GM12878 (cell line): ENCODE results near the gene ZNF429. TPM values are rescaled to one million over a fixed set of nuclear protein-coding genes. Genes with fewer than 3 reads are reported as not detected.

Experiments
- ATAC-seq: fragments of 200-7000 bp; cut with Tn5 transposase; 3 replicates; pipeline ENCODE4 v1.9.1; 2020; ENCODE audit warnings: mild to moderate bottlenecking, moderate library complexity
- BruUV-seq: library from RNA; stranded (reverse); fragments of 400-500 nt; replicated peaks from 2 replicates; lab custom pipeline; 2021; lab: Mats Ljungman, UMichigan
- CTCF ChIA-PET: fragments of 300-600 bp; sonication (Branson Sonifier 250); formaldehyde crosslinking; extraction: SDS; loops from one replicate; lab custom pipeline; 2021; ENCODE audit warnings: inconsistent platforms; lab: Yijun Ruan, JAX
- POLR2A ChIA-PET: fragments of 350-600 bp; formaldehyde crosslinking; extraction: SDS; loops from one replicate; lab custom pipeline; 2021; ENCODE audit warnings: inconsistent platforms; lab: Charles Lee
- RAD21 ChIA-PET: fragments of 300-600 bp; sonication (Branson Sonifier 250); formaldehyde crosslinking; loops from one replicate; lab custom pipeline; 2023; ENCODE audit warnings: antibody characterized with exemption; ENCODE audit not compliant: unreplicated experiment; lab: Charles Lee
- SMC1A ChIA-PET: fragments of 300-600 bp; sonication (Branson Sonifier 250); formaldehyde crosslinking; loops from one replicate; lab custom pipeline; 2023; ENCODE audit not compliant: unreplicated experiment, uncharacterized antibody; lab: Charles Lee
- DNase-seq: peaks from one replicate; pipeline ENCODE4 v3.0.0-alpha.2; 2011; ENCODE audit warnings: low read depth, low spot score
- FAIRE-seq: peaks from 3 replicates; lab custom pipeline; 2011; peaks lifted over from hg19 to GRCh38; lab: Jason Lieb, UNC
- H2AFZ ChIP-seq: 2 replicates; pipeline ENCODE4 v1.6.0; 2011; ENCODE audit warnings: low read depth, low read length, control low read depth; ENCODE audit not compliant: control insufficient read depth
- H3K27ac ChIP-seq: 2 replicates; pipeline ENCODE4 v1.5.1; 2011; ENCODE audit warnings: control low read depth; ENCODE audit not compliant: control insufficient read depth, insufficient read depth
- H3K27me3 ChIP-seq, 2 experiments: replicated peaks in 1 of 2; 2 replicates each; pipeline versions ENCODE4 v1.6.0 to v1.6.1; 2011; ENCODE audit warnings: low read length in 1 of 2; ENCODE audit not compliant: control insufficient read depth in 2 of 2, insufficient read depth in 2 of 2
- H3K36me3 ChIP-seq, 2 experiments: 2 replicates each; pipeline ENCODE4 v1.5.1; 2011; ENCODE audit warnings: low read length in 1 of 2; ENCODE audit not compliant: control insufficient read depth in 2 of 2, insufficient read depth in 2 of 2
- H3K4me1 ChIP-seq: 2 replicates; pipeline ENCODE4 v1.6.1; 2011; ENCODE audit warnings: mild to moderate bottlenecking, low read length, moderate library complexity, mixed read lengths; ENCODE audit not compliant: control insufficient read depth, insufficient read depth
- H3K4me2 ChIP-seq: 2 replicates; pipeline ENCODE4 v1.6.0; 2011; ENCODE audit warnings: control low read depth; ENCODE audit not compliant: control insufficient read depth, insufficient read depth
- H3K4me3 ChIP-seq: fragments of 200-600 bp; sonication (generic); 2 replicates; pipeline ENCODE4 v1.5.1; 2016
- H3K79me2 ChIP-seq: 2 replicates; pipeline ENCODE4 v1.6.0; 2011; ENCODE audit warnings: low read length; ENCODE audit not compliant: control insufficient read depth, insufficient read depth
- H3K9ac ChIP-seq: 2 replicates; pipeline ENCODE4 v1.8.0; 2011; ENCODE audit warnings: low read length, control low read depth, mixed read lengths; ENCODE audit not compliant: control insufficient read depth, insufficient read depth
- H3K9me3 ChIP-seq: replicated peaks from 3 replicates; pipeline ENCODE4 v1.5.1; 2011; ENCODE audit warnings: mild to moderate bottlenecking, low read length; ENCODE audit not compliant: control insufficient read depth, insufficient read depth
- H4K20me1 ChIP-seq: 2 replicates; pipeline ENCODE4 v1.6.0; 2011; ENCODE audit not compliant: control insufficient read depth, insufficient read depth
- CBX5 ChIP-seq: sonication (generic); IDR thresholded peaks from 2 replicates; pipeline ENCODE4 v1.6.1; 2016; ENCODE audit warnings: low read depth, moderate library complexity, mild to moderate bottlenecking, inconsistent platforms
- FOXM1 ChIP-seq: IDR thresholded peaks from 2 replicates; pipeline ENCODE4 v1.6.1; 2012; ENCODE audit warnings: low read depth, mild to moderate bottlenecking, inconsistent platforms, low read length, moderate library complexity
- IRF4 ChIP-seq: IDR thresholded peaks from 2 replicates; pipeline ENCODE4 v1.6.1; 2011; ENCODE audit warnings: low read depth, low read length
- LARP7 ChIP-seq: fragments of 450-650 bp; IDR thresholded peaks from 2 replicates; pipeline ENCODE4 v1.6.1; 2017; ENCODE audit warnings: mild to moderate bottlenecking
- MYC ChIP-seq: IDR thresholded peaks from 2 replicates; pipeline ENCODE4 v1.6.1; 2011; ENCODE audit warnings: mild to moderate bottlenecking, low read length, moderate library complexity, inconsistent platforms; ENCODE audit not compliant: insufficient read depth, insufficient replicate concordance, insufficient read length, severe bottlenecking
- NR2F1 ChIP-seq: fragments of 450-650 bp; conservative IDR thresholded peaks from 2 replicates; pipeline ENCODE4 v1.6.1; 2017; ENCODE audit warnings: mild to moderate bottlenecking
- RB1 ChIP-seq: fragments of 450-650 bp; formaldehyde crosslinking; IDR thresholded peaks from 2 replicates; pipeline ENCODE4 v1.6.1; 2017; ENCODE audit warnings: mild to moderate bottlenecking, borderline replicate concordance
- REST ChIP-seq: IDR thresholded peaks from 2 replicates; pipeline ENCODE4 v1.6.1; 2012; ENCODE audit warnings: mild to moderate bottlenecking, low read depth, low read length
- RFX5 ChIP-seq: IDR thresholded peaks from 2 replicates; pipeline ENCODE4 v1.6.1; 2011; ENCODE audit warnings: low read depth, low read length, improper control_type of control experiment
- SP1 ChIP-seq: IDR thresholded peaks from one replicate; pipeline ENCODE4 v1.6.1; 2011; ENCODE audit warnings: low read depth, low read length
- WRNIP1 ChIP-seq: IDR thresholded peaks from 2 replicates; pipeline ENCODE4 v1.6.1; 2011; ENCODE audit warnings: low read depth, low read length, improper control_type of control experiment, borderline replicate concordance
- ZBED1 ChIP-seq: IDR thresholded peaks from 2 replicates; pipeline ENCODE4 v1.6.1; 2016; ENCODE audit warnings: borderline replicate concordance
- ZZZ3 ChIP-seq: IDR thresholded peaks from 2 replicates; pipeline ENCODE4 v1.6.1; 2011; ENCODE audit warnings: low read depth; ENCODE audit not compliant: control insufficient read depth, insufficient read length
- WGBS: methylation state at CpG from one replicate; pipeline ENCODE4 v1.1.6; 2016; ENCODE audit warnings: low lambda C conversion rate; ENCODE audit not compliant: insufficient replicate concordance, insufficient coverage; ENCODE audit errors: missing lambda C conversion rate; 5-methylcytosine and 5-hydroxymethylcytosine counted together
- in situ Hi-C: fragments of 300-500 bp; cut with MboI; formaldehyde crosslinking; loops from 9 replicates; pipeline ENCODE4 v1.14.3; 2018; ENCODE audit warnings: mixed read lengths
- intact Hi-C: fragments of 100-400 bp; cut with micrococcal nuclease; formaldehyde crosslinking; loops from one replicate; pipeline ENCODE4 v1.14.2; 2022; ENCODE audit not compliant: unreplicated experiment
- polyA plus RNA-seq, 11 experiments: library from polyadenylated mRNA; depleted of rRNA in 4 of 11; unstranded in 6 of 11; stranded (reverse) in 5 of 11; fragments of >200 nt; fragmentation: Nextera tagmentation in 4 of 11; fragmentation: Illumina TruSeq in 1 of 11; extraction: Ambion mirVana in 4 of 11; extraction: Trizol in 1 of 11; gene quantifications; 1 replicate in 1 of 11; 2 replicates in 10 of 11; pipeline versions ENCODE4 v1.2.1 to v1.2.3, GENCODE V29; 2011 to 2016; ENCODE audit warnings: inconsistent platforms in 2 of 11, missing spikeins in 2 of 11, low read depth in 1 of 11
- total RNA-seq, 4 experiments: library from RNA; depleted of rRNA in 3 of 4; stranded (reverse); fragments of >200 nt in 3 of 4; fragmentation: Illumina TruSeq in 1 of 4; extraction: Trizol in 1 of 4; gene quantifications; 2 replicates each; pipeline versions ENCODE4 v1.2.1 to v1.2.3, GENCODE V29; 2013 to 2021
- TF ChIP-seq, protein P1 (sequence below): fragments of 450-650 bp; IDR thresholded peaks from 2 replicates; pipeline ENCODE4 v1.6.1; 2017; ENCODE audit warnings: low read depth, mild to moderate bottlenecking, moderate library complexity
- TF ChIP-seq, protein P2 (sequence below): IDR thresholded peaks from 2 replicates; pipeline ENCODE4 v1.6.1; 2011; ENCODE audit warnings: borderline replicate concordance, low read depth, mild to moderate bottlenecking, moderate library complexity, mixed read lengths, low read length; ENCODE audit not compliant: insufficient read depth; ENCODE audit errors: extremely low read length
- TF ChIP-seq, protein P3 (sequence below): fragments of 450-650 bp; IDR thresholded peaks from 2 replicates; pipeline ENCODE4 v1.6.1; 2017; ENCODE audit warnings: mild to moderate bottlenecking, moderate library complexity

ZNF429 gene
- total and polyA plus RNA-seq, 10 of the 15 experiments (the other 5 are each of a cell fraction or from before 2014, with no cell fraction given): 1.4 to 4.3 (median 2.8) TPM

GRCh38 chr19:21508198-21508597 lies 2.8 kb downstream of the ZNF429 start:
- Histone ChIP-seq H3K27me3 (no peaks in the 10 kb centered on the region), H3K9ac (no peak overlapping the region), H3K36me3 (no peaks in the 10 kb centered on the region), H3K4me1 (no peaks in the 10 kb centered on the region), H2AFZ (no peak overlapping the region), H4K20me1 (no peaks in the 10 kb centered on the region), H3K4me3 (no peak overlapping the region), H3K4me2 (no peak overlapping the region), H3K27ac (no peak overlapping the region), H3K79me2 (no peaks in the 10 kb centered on the region), H3K9me3 (peaks cover 3% of the 10 kb centered on the region; the same call in 2 of the 3 replicates)
- ATAC-seq (no peak), DNase-seq (no peak), FAIRE-seq (no peak)
- POLR2A ChIA-PET: no interaction called here
- intact Hi-C loops (no loop called here), in situ Hi-C loops (no loop called here)
- no TSS peak for BruUV-seq
- CTCF ChIA-PET: no interaction called here
- SMC1A ChIA-PET: no interaction called here
- 85% methylated on average over 5 of the region's 5 CpGs for WGBS
- RAD21 ChIA-PET: no interaction called here
- TF ChIP-seq SP1 (no peak), RFX5 (no peak), RB1 (no peak), WRNIP1 (no peak), ZZZ3 (no peak), IRF4 (no peak), REST (no peak), MYC (no peak), CBX5 (no peak), FOXM1 (no peak), ZBED1 (no peak), NR2F1 (no peak), LARP7 (no peak)
- TF ChIP-seq, protein P1, sequence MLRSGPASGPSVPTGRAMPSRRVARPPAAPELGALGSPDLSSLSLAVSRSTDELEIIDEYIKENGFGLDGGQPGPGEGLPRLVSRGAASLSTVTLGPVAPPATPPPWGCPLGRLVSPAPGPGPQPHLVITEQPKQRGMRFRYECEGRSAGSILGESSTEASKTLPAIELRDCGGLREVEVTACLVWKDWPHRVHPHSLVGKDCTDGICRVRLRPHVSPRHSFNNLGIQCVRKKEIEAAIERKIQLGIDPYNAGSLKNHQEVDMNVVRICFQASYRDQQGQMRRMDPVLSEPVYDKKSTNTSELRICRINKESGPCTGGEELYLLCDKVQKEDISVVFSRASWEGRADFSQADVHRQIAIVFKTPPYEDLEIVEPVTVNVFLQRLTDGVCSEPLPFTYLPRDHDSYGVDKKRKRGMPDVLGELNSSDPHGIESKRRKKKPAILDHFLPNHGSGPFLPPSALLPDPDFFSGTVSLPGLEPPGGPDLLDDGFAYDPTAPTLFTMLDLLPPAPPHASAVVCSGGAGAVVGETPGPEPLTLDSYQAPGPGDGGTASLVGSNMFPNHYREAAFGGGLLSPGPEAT: no peak
- TF ChIP-seq, protein P2, sequence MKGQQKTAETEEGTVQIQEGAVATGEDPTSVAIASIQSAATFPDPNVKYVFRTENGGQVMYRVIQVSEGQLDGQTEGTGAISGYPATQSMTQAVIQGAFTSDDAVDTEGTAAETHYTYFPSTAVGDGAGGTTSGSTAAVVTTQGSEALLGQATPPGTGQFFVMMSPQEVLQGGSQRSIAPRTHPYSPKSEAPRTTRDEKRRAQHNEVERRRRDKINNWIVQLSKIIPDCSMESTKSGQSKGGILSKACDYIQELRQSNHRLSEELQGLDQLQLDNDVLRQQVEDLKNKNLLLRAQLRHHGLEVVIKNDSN: no peak
- TF ChIP-seq, protein P3, sequence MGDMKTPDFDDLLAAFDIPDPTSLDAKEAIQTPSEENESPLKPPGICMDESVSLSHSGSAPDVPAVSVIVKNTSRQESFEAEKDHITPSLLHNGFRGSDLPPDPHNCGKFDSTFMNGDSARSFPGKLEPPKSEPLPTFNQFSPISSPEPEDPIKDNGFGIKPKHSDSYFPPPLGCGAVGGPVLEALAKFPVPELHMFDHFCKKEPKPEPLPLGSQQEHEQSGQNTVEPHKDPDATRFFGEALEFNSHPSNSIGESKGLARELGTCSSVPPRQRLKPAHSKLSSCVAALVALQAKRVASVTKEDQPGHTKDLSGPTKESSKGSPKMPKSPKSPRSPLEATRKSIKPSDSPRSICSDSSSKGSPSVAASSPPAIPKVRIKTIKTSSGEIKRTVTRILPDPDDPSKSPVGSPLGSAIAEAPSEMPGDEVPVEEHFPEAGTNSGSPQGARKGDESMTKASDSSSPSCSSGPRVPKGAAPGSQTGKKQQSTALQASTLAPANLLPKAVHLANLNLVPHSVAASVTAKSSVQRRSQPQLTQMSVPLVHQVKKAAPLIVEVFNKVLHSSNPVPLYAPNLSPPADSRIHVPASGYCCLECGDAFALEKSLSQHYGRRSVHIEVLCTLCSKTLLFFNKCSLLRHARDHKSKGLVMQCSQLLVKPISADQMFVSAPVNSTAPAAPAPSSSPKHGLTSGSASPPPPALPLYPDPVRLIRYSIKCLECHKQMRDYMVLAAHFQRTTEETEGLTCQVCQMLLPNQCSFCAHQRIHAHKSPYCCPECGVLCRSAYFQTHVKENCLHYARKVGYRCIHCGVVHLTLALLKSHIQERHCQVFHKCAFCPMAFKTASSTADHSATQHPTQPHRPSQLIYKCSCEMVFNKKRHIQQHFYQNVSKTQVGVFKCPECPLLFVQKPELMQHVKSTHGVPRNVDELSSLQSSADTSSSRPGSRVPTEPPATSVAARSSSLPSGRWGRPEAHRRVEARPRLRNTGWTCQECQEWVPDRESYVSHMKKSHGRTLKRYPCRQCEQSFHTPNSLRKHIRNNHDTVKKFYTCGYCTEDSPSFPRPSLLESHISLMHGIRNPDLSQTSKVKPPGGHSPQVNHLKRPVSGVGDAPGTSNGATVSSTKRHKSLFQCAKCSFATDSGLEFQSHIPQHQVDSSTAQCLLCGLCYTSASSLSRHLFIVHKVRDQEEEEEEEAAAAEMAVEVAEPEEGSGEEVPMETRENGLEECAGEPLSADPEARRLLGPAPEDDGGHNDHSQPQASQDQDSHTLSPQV: no peak
